NOMO-1 treated with dmso at 0.1 percent for 144 hours (cell line): ENCODE results near the gene TSPEAR.

Experiments used
- DNase-seq: peaks from one replicate; lab custom pipeline; 2025; ENCODE audit not compliant: unreplicated experiment; lab: John Stamatoyannopoulos, UW

TSPEAR gene

GRCh38 chr21:44521928-44522752 is 189.2 kb downstream of the TSPEAR start:
- DNase-seq, result no peak

GRCh38 chr21:44521301-44521927 is 190.0 kb downstream of the TSPEAR start:
- DNase-seq, result no peak

- no peak for DNase-seq
Observed at GRCh38 chr21:44520326-44521300, 190.8 kb downstream of the TSPEAR start.

- DNase-seq, result no peak
Observed at GRCh38 chr21:44519346-44520325, 191.7 kb downstream of the TSPEAR start.

- no peak for DNase-seq
Observed at GRCh38 chr21:44518686-44519085, 192.7 kb downstream of the TSPEAR start.

GRCh38 chr21:44517175-44517899 is 194.0 kb downstream of the TSPEAR start:
- no peak for DNase-seq

- DNase-seq, result no peak
Observed at GRCh38 chr21:44516828-44517174, 194.6 kb downstream of the TSPEAR start.

GRCh38 chr21:44516342-44516741 is 195.0 kb downstream of the TSPEAR start:
- DNase-seq, result no peak

GRCh38 chr21:44515359-44516165 is 195.8 kb downstream of the TSPEAR start:
- DNase-seq, result no peak

GRCh38 chr21:44514746-44515358 is 196.5 kb downstream of the TSPEAR start:
- DNase-seq, result no peak

GRCh38 chr21:44514218-44514520 is 197.2 kb downstream of the TSPEAR start:
- no peak for DNase-seq

GRCh38 chr21:44513389-44514217 is 197.8 kb downstream of the TSPEAR start:
- DNase-seq, result no peak

- DNase-seq, result no peak
Observed at GRCh38 chr21:44512496-44513388, 198.6 kb downstream of the TSPEAR start.

- no peak for DNase-seq
Observed at GRCh38 chr21:44511938-44512275, 199.5 kb downstream of the TSPEAR start.

- DNase-seq, result no peak
Observed at GRCh38 chr21:44511219-44511937, 200.0 kb downstream of the TSPEAR start.
